ENCODE measurements around the gene FAM53B.
"Not testable (repeated sequence)": the region's sequence is repeated elsewhere in the genome, so short reads cannot be mapped to it uniquely, and the experiment has no call there.

The FAM53B gene

GRCh38 chr10:124595143-124595883 is 148.9 kb downstream of the FAM53B start:
- no peak for DNase-seq

GRCh38 chr10:124594240-124594639 is 149.9 kb downstream of the FAM53B start:
- DNase-seq: no peak

GRCh38 chr10:124593431-124593985 is 150.7 kb downstream of the FAM53B start:
- no peak for DNase-seq

- DNase-seq: no peak
Measured at GRCh38 chr10:124592736-124593430, 151.3 kb downstream of the FAM53B start.

GRCh38 chr10:124592101-124592500 is 152.1 kb downstream of the FAM53B start:
- DNase-seq: no peak

GRCh38 chr10:124591123-124591495 is 153.1 kb downstream of the FAM53B start:
- DNase-seq: no peak

GRCh38 chr10:124590216-124591122 is 153.7 kb downstream of the FAM53B start:
- no peak for DNase-seq

- DNase-seq: no peak
Measured at GRCh38 chr10:124589491-124590041, 154.6 kb downstream of the FAM53B start.

GRCh38 chr10:124588736-124589490 is 155.3 kb downstream of the FAM53B start:
- DNase-seq: no peak

- DNase-seq: not testable (repeated sequence)
Measured at GRCh38 chr10:124588341-124588735, 155.8 kb downstream of the FAM53B start.

- DNase-seq: no peak
Measured at GRCh38 chr10:124587811-124588211, 156.4 kb downstream of the FAM53B start.

GRCh38 chr10:124586142-124586541 is 158.0 kb downstream of the FAM53B start:
- DNase-seq: no peak

- peak; percentile 6 for DNase-seq
Measured at GRCh38 chr10:124579011-124579399, 165.2 kb downstream of the FAM53B start.

- peak; percentile 5 for DNase-seq
Measured at GRCh38 chr10:124578231-124579010, 165.8 kb downstream of the FAM53B start.

GRCh38 chr10:124577651-124578050 is 166.5 kb downstream of the FAM53B start:
- DNase-seq: no peak

GRCh38 chr10:124576526-124577420 is 167.4 kb downstream of the FAM53B start:
- peak; percentile 8 for DNase-seq

GRCh38 chr10:124575107-124576035 is 168.8 kb downstream of the FAM53B start:
- peak; percentile 7 for DNase-seq

GRCh38 chr10:124574456-124575070 is 169.6 kb downstream of the FAM53B start:
- peak; percentile 8 for DNase-seq
